Measurements from ENCODE around the gene MPC1. TPM values are rescaled to one million over a fixed set of nuclear protein-coding genes. Genes with fewer than 3 reads are reported as not detected.
"Not testable (repeated sequence)": the region's sequence is repeated elsewhere in the genome, so short reads cannot be mapped to it uniquely, and the experiment has no call there.

MPC1 gene
- total RNA-seq, 1 donor from 2014 or later, result 32.0 TPM

DNA sequence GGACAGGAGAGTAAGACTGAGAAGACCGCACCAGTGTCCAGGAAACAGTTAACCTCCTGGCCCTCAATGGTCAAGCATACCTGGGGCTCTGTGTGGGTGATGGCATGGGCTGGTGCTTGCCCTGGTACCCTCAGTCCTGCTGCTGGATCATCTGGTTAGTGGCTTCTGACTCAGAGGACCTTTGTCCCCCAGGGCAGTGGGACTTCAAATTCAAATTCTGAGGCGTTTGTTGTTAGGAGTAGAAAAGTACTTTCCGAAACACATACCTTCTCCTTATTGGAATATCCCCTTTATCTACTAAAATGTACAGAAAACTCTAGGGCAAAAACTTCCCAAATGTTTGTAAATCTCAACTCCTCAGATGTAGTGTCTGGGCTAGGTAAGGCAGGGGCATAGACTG is 36.3 kb downstream of the MPC1 start:
- TF ChIP-seq, protein P1, sequence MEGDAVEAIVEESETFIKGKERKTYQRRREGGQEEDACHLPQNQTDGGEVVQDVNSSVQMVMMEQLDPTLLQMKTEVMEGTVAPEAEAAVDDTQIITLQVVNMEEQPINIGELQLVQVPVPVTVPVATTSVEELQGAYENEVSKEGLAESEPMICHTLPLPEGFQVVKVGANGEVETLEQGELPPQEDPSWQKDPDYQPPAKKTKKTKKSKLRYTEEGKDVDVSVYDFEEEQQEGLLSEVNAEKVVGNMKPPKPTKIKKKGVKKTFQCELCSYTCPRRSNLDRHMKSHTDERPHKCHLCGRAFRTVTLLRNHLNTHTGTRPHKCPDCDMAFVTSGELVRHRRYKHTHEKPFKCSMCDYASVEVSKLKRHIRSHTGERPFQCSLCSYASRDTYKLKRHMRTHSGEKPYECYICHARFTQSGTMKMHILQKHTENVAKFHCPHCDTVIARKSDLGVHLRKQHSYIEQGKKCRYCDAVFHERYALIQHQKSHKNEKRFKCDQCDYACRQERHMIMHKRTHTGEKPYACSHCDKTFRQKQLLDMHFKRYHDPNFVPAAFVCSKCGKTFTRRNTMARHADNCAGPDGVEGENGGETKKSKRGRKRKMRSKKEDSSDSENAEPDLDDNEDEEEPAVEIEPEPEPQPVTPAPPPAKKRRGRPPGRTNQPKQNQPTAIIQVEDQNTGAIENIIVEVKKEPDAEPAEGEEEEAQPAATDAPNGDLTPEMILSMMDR (conservative IDR thresholded peaks at IDR 0.05), result no peak
- Mint-ChIP-seq H3K36me3 (ENCODE audit: low read depth) (peaks cover 6% of the 10 kb centered on the region), H3K27ac (ENCODE audit: unreplicated experiment) (no peak overlapping the region), H3K27me3 (ENCODE audit: low read depth) (peaks cover 18% of the 10 kb centered on the region), H3K4me3 (no peak overlapping the region), H3K4me1 (peaks cover 13% of the 10 kb centered on the region), H3K9me3 (peaks cover 7% of the 10 kb centered on the region)
- DNase-seq (ENCODE audit: low read depth, low spot score), result no peak

GRCh38 chr6:166345672-166346071 is 37.1 kb downstream of the MPC1 start:
- H3K27me3 Mint-ChIP-seq (ENCODE audit: low read depth), result peaks cover 18% of the 10 kb centered on the region
- peak overlapping the region; percentile 74 for H3K4me3 Mint-ChIP-seq
- not testable (repeated sequence) for H3K27ac Mint-ChIP-seq (ENCODE audit: unreplicated experiment); H3K9me3 Mint-ChIP-seq; H3K36me3 Mint-ChIP-seq (ENCODE audit: low read depth); DNase-seq (ENCODE audit: low read depth, low spot score)
- peaks cover 16% of the 10 kb centered on the region for H3K4me1 Mint-ChIP-seq

DNA sequence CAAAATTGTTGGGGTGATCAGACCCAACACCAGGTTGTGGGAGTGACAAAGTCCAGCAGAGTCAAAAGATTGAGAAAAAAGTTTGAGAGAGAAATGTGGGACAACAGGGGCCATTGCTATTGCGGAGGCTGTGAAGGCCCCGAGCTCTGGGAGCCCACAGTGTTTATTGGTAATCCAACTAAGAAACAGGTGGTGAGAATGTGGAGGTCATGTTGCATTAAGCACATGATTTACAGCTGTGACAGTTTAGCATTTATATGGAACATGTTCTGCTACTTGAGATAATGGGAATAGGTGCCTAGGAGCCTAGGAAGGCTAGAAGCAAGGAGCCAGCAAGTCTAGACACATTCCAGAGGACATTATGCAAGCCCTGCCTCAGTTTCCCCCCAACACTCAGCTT is 37.8 kb downstream of the MPC1 start:
- not testable (repeated sequence) for DNase-seq (ENCODE audit: low read depth, low spot score); H3K27ac Mint-ChIP-seq (ENCODE audit: unreplicated experiment); H3K9me3 Mint-ChIP-seq; H3K36me3 Mint-ChIP-seq (ENCODE audit: low read depth)
- H3K4me1 Mint-ChIP-seq, result peaks cover 16% of the 10 kb centered on the region
- H3K27me3 Mint-ChIP-seq (ENCODE audit: low read depth), result peaks cover 18% of the 10 kb centered on the region
- H3K4me3 Mint-ChIP-seq, result peak overlapping the region; percentile 80

DNA sequence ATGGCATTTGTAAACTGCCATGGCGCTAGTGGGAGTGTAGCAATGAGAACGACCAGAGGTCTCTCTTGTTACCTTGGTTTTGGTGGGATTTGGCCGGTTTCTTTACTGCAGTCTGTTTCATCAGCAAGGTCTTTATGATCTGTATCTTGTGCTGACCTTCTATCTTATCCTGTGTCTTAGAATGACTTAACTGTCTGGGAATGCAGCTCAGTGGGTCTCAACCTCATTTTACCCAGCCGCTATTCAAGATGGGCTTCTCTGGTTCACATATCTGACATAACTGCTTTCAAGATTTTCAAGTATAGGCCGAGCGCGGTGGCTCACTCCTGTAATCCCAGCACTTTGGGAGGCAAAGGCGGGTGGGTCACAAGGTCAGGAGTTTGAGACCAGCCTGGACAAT is 38.5 kb downstream of the MPC1 start:
- TF ChIP-seq, protein P1 (conservative IDR thresholded peaks at IDR 0.05), result no peak
- Mint-ChIP-seq H3K36me3 (ENCODE audit: low read depth) (no peaks in the 10 kb centered on the region), H3K27ac (ENCODE audit: unreplicated experiment) (no peak overlapping the region), H3K4me3 (peak overlapping the region; percentile 95), H3K4me1 (peaks cover 16% of the 10 kb centered on the region), H3K27me3 (ENCODE audit: low read depth) (peaks cover 18% of the 10 kb centered on the region), H3K9me3 (peaks cover 6% of the 10 kb centered on the region)
- DNase-seq (ENCODE audit: low read depth, low spot score), result no peak

GRCh38 chr6:166343150-166343487 is 39.6 kb downstream of the MPC1 start:
- TF ChIP-seq, protein P1 (conservative IDR thresholded peaks at IDR 0.05), result no peak
- peaks cover under 1% of the 10 kb centered on the region for H3K9me3 Mint-ChIP-seq
- no peak overlapping the region for H3K27ac Mint-ChIP-seq (ENCODE audit: unreplicated experiment)
- no peaks in the 10 kb centered on the region for H3K36me3 Mint-ChIP-seq (ENCODE audit: low read depth)
- DNase-seq (ENCODE audit: low read depth, low spot score), result no peak
- H3K4me1 Mint-ChIP-seq, result peaks cover 16% of the 10 kb centered on the region
- H3K4me3 Mint-ChIP-seq, result peak overlapping the region; percentile 95
- H3K27me3 Mint-ChIP-seq (ENCODE audit: low read depth), result peaks cover 18% of the 10 kb centered on the region

GRCh38 chr6:166342349-166343149 is 40.2 kb downstream of the MPC1 start, which contains the start of gene SFT2D1:
Gene SFT2D1, minus strand, starts transcription at chr6:166342545. Its CDS starts 64 bp downstream, at chr6:166342481.
- peaks cover 17% of the 10 kb centered on the region for H3K27me3 Mint-ChIP-seq (ENCODE audit: low read depth)
- TF ChIP-seq, protein P1 (conservative IDR thresholded peaks at IDR 0.05), result no peak
- peak; percentile 67 for DNase-seq (ENCODE audit: low read depth, low spot score)
- H3K4me1 Mint-ChIP-seq, result peaks cover 16% of the 10 kb centered on the region
- peak within 1 kb of the TSS; percentile 48 for H3K27ac Mint-ChIP-seq (ENCODE audit: unreplicated experiment)
- H3K36me3 Mint-ChIP-seq (ENCODE audit: low read depth), result no peaks in the 10 kb centered on the region
- H3K9me3 Mint-ChIP-seq, result no peaks in the 10 kb centered on the region
- H3K4me3 Mint-ChIP-seq, result peak within 1 kb of the TSS; percentile 95
